K562 (cell line): Measurements from ENCODE around the gene C9orf50. TPM values are rescaled to one million over a fixed set of nuclear protein-coding genes. Genes with fewer than 3 reads are reported as not detected.

ENCODE experiments used
- ATAC-seq: fragments of 200-7000 bp; cut with Tn5 transposase; 3 replicates; pipeline ENCODE4 v1.9.1; 2020; ENCODE audit warnings: moderate library complexity
- BruUV-seq: library from RNA; stranded (reverse); fragments of 400-500 nt; replicated peaks from 2 replicates; lab custom pipeline; 2021; lab: Mats Ljungman, UMichigan
- CTCF ChIA-PET: fragments of 300-600 bp; formaldehyde crosslinking; extraction: SDS; loops from one replicate; lab custom pipeline; 2021; ENCODE audit warnings: low intra/inter-chr PET ratio; lab: Yijun Ruan, JAX
- POLR2A ChIA-PET: fragments of 300-600, 350-650 bp; sonication (Branson Sonifier 250); formaldehyde crosslinking; extraction: SDS; loops from one replicate; lab custom pipeline; 2021; ENCODE audit warnings: antibody characterized with exemption, inconsistent platforms; lab: Yijun Ruan, JAX
- DNase-seq, 4 experiments: peaks; one replicate each; pipeline versions ENCODE4 v3.0.0 to v3.0.0-alpha.2; 2011 to 2018; ENCODE audit warnings: low spot score in 3 of 4, mixed read lengths in 3 of 4; ENCODE audit errors: extremely low read depth in 1 of 4
- FAIRE-seq: peaks from 2 replicates; lab custom pipeline; 2011; peaks lifted over from hg19 to GRCh38; lab: Jason Lieb, UNC
- H2AFZ ChIP-seq: 2 replicates; pipeline ENCODE4 v1.6.0; 2011; ENCODE audit warnings: low read depth, low read length, control low read depth, inconsistent platforms
- H3K27ac ChIP-seq: fragments of 200-600 bp; 3 replicates; pipeline ENCODE4 v1.8.0; 2011; ENCODE audit warnings: low read depth, mild to moderate bottlenecking, control low read depth, inconsistent platforms, low read length, moderate library complexity, mixed read lengths; ENCODE audit errors: extremely low read depth
- H3K27me3 ChIP-seq, 2 experiments: fragments of 300-600 bp in 1 of 2; 2 replicates in 1 of 2; 3 replicates in 1 of 2; pipeline versions ENCODE4 v1.6.0 to v1.8.0; 2011; ENCODE audit warnings: inconsistent platforms in 2 of 2, low read length in 2 of 2, mild to moderate bottlenecking in 1 of 2, mixed read lengths in 1 of 2, moderate library complexity in 1 of 2; ENCODE audit not compliant: control insufficient read depth in 2 of 2, insufficient read depth in 2 of 2
- H3K36me3 ChIP-seq: fragments of 300-600 bp; 3 replicates; pipeline ENCODE4 v1.8.0; 2011; ENCODE audit warnings: mild to moderate bottlenecking, low read length, inconsistent platforms; ENCODE audit not compliant: control insufficient read depth, insufficient read depth
- H3K4me1 ChIP-seq, 2 experiments: fragments of 200-600 bp in 1 of 2; replicated peaks in 1 of 2; 2 replicates in 1 of 2; 3 replicates in 1 of 2; pipeline versions ENCODE4 v1.5.1 to v1.8.0; 2011; ENCODE audit warnings: inconsistent platforms in 2 of 2, low read length in 2 of 2, mild to moderate bottlenecking in 1 of 2, mixed read lengths in 1 of 2, moderate library complexity in 1 of 2; ENCODE audit not compliant: control insufficient read depth in 2 of 2, insufficient read depth in 2 of 2
- H3K4me2 ChIP-seq: 2 replicates; pipeline ENCODE4 v1.6.1; 2011; ENCODE audit warnings: low read length, control low read depth, inconsistent platforms, mixed read lengths; ENCODE audit not compliant: insufficient read depth
- H3K4me3 ChIP-seq: fragments of 200-600 bp; sonication (generic), shearing (Covaris generic); 2 replicates; pipeline ENCODE4 v1.5.1; 2016; ENCODE audit warnings: control low read depth, inconsistent platforms
- H3K79me2 ChIP-seq: fragments of 200-600 bp; 3 replicates; pipeline ENCODE4 v1.8.0; 2011; ENCODE audit warnings: low read length, inconsistent platforms; ENCODE audit not compliant: control insufficient read depth, insufficient read depth
- H3K9ac ChIP-seq, 2 experiments: 2 replicates each; pipeline versions ENCODE4 v1.6.0 to v1.6.1; 2011; ENCODE audit warnings: low read depth in 2 of 2, low read length in 2 of 2, control low read depth in 1 of 2, inconsistent platforms in 1 of 2, mild to moderate bottlenecking in 1 of 2, mixed read lengths in 1 of 2; ENCODE audit not compliant: insufficient read depth in 1 of 2
- H3K9me1 ChIP-seq: one replicate; pipeline ENCODE4 v1.6.0; 2011; ENCODE audit warnings: inconsistent platforms, mild to moderate bottlenecking, low read length, moderate library complexity; ENCODE audit not compliant: control insufficient read depth, insufficient read depth
- H3K9me3 ChIP-seq: replicated peaks from 2 replicates; pipeline ENCODE4 v1.5.1; 2011; ENCODE audit warnings: low read depth, low read length, inconsistent platforms; ENCODE audit not compliant: control insufficient read depth, insufficient read depth
- H4K20me1 ChIP-seq: replicated peaks from 2 replicates; pipeline ENCODE4 v1.6.1; 2011; ENCODE audit warnings: low read length, inconsistent platforms, mixed read lengths; ENCODE audit not compliant: control insufficient read depth, insufficient read depth
- CEBPB ChIP-seq: fragments of 450-650 bp; IDR thresholded peaks from 2 replicates; pipeline ENCODE4 v1.6.1; 2016; ENCODE audit warnings: missing genetic modification characterization, missing compliant biosample characterization
- CXXC5 ChIP-seq: fragments of 250-450 bp; sonication (Bioruptor Pico); IDR thresholded peaks from 2 replicates; pipeline ENCODE4 v1.8.0; 2022; ENCODE audit warnings: inconsistent platforms, mild to moderate bottlenecking, moderate library complexity
- HDGF ChIP-seq: fragments of 450-650 bp; IDR thresholded peaks from 2 replicates; pipeline ENCODE4 v1.6.1; 2016
- MYBL2 ChIP-seq, 2 experiments: fragments of 450-650 bp in 1 of 2; sonication (generic) in 1 of 2; formaldehyde crosslinking in 1 of 2; IDR thresholded peaks; 2 replicates each; pipeline versions ENCODE4 v1.6.1 to v1.8.1; 2017 to 2022; ENCODE audit warnings: borderline replicate concordance in 1 of 2, inconsistent platforms in 1 of 2, low read depth in 1 of 2, mild to moderate bottlenecking in 1 of 2, missing genetic modification reagents in 1 of 2, moderate library complexity in 1 of 2
- PHF8 ChIP-seq: fragments of 200-600 bp; sonication (generic); IDR thresholded peaks from 2 replicates; pipeline ENCODE4 v1.6.1; 2012; ENCODE audit warnings: mixed run types, mild to moderate bottlenecking, inconsistent platforms, low read length, moderate library complexity, borderline replicate concordance
- POU5F1 ChIP-seq: fragments of 150-350 bp; IDR thresholded peaks from 2 replicates; pipeline ENCODE4 v1.6.1; 2014; ENCODE audit warnings: borderline replicate concordance, low read length, low read depth, mild to moderate bottlenecking; ENCODE audit not compliant: partially characterized antibody
- RREB1 ChIP-seq: fragments of 250-450 bp; sonication (Bioruptor Pico); IDR thresholded peaks from 2 replicates; pipeline ENCODE4 v1.4.0; 2020
- SMAD3 ChIP-seq: fragments of 450-650 bp; formaldehyde crosslinking; conservative IDR thresholded peaks from 2 replicates; pipeline ENCODE4 v1.4.0; 2020; ENCODE audit warnings: mild to moderate bottlenecking
- SMARCA4 ChIP-seq: fragments of 450-650 bp; IDR thresholded peaks from 2 replicates; pipeline ENCODE4 v1.6.1; 2016
- STAT5A ChIP-seq: IDR thresholded peaks from 2 replicates; pipeline ENCODE4 v1.6.1; 2012; ENCODE audit warnings: low read length, inconsistent platforms, borderline replicate concordance
- TBL1XR1 ChIP-seq, 2 experiments: IDR thresholded peaks; 2 replicates each; pipeline ENCODE4 v1.6.1; 2012; ENCODE audit warnings: improper control_type of control experiment in 2 of 2, low read length in 2 of 2, mild to moderate bottlenecking in 1 of 2
- TCFL5 ChIP-seq: fragments of 250-450 bp; sonication (Bioruptor Pico); conservative IDR thresholded peaks from 2 replicates; pipeline ENCODE4 v1.6.1; 2021; ENCODE audit warnings: mild to moderate bottlenecking, moderate library complexity, matching md5 sums
- TEAD4 ChIP-seq, 2 experiments: sonication (generic) in 1 of 2; formaldehyde crosslinking in 1 of 2; IDR thresholded peaks; 2 replicates each; pipeline versions ENCODE4 v1.6.1 to v1.8.0; 2012 to 2022; ENCODE audit warnings: borderline replicate concordance in 1 of 2, inconsistent platforms in 1 of 2, low read length in 1 of 2, mild to moderate bottlenecking in 1 of 2, missing genetic modification reagents in 1 of 2
- XRCC3 ChIP-seq: fragments of 450-650 bp; IDR thresholded peaks from 2 replicates; pipeline ENCODE4 v1.6.1; 2017; ENCODE audit warnings: mild to moderate bottlenecking, moderate library complexity
- ZNF583 ChIP-seq: fragments of 250-450 bp; sonication (Bioruptor Pico); IDR thresholded peaks from 2 replicates; pipeline ENCODE4 v1.4.0; 2020
- WGBS: fragments of 100-300 bp; shearing (Covaris generic); methylation state at CpG from one replicate; pipeline ENCODE4 v1.1.6; 2016; ENCODE audit warnings: low coverage, mixed read lengths; ENCODE audit not compliant: insufficient coverage; ENCODE audit errors: missing lambda C conversion rate; 5-methylcytosine and 5-hydroxymethylcytosine counted together
- in situ Hi-C: fragments of 300-500 bp; cut with MboI; formaldehyde crosslinking; loops from 4 replicates; pipeline ENCODE4 v1.15.0; 2018; ENCODE audit warnings: inconsistent platforms, mixed read lengths
- intact Hi-C: fragments of 100-400 bp; cut with micrococcal nuclease; formaldehyde crosslinking; loops from 2 replicates; pipeline ENCODE4 v1.14.2; 2022
- polyA plus RNA-seq, 8 experiments: library from polyadenylated mRNA; depleted of rRNA in 4 of 8; stranded (reverse) in 5 of 8; unstranded in 3 of 8; fragments of >200 nt; fragmentation: Nextera tagmentation in 2 of 8; fragmentation: Illumina TruSeq in 1 of 8; extraction: Ambion mirVana in 2 of 8; extraction: Trizol in 1 of 8; gene quantifications; 2 replicates each; pipeline versions ENCODE4 v1.2.1 to v1.2.3, GENCODE V29; 2011 to 2014; ENCODE audit warnings: inconsistent platforms in 1 of 8, missing spikeins in 1 of 8
- total RNA-seq, 7 experiments: library from RNA; depleted of rRNA in 6 of 7; stranded (reverse); fragments of >200 nt in 6 of 7; fragmentation: Illumina TruSeq in 2 of 7; extraction: Trizol in 2 of 7; gene quantifications; 2 replicates each; pipeline versions ENCODE4 v1.2.1 to v1.2.3, GENCODE V29; 2011 to 2021; ENCODE audit warnings: low replicate concordance in 1 of 7
- TF ChIP-seq, protein P1 (sequence below): sonication (generic); formaldehyde crosslinking; IDR thresholded peaks from 2 replicates; pipeline ENCODE4 v1.8.0; 2022; ENCODE audit warnings: mild to moderate bottlenecking, missing genetic modification reagents, borderline replicate concordance

The C9orf50 gene
- total and polyA plus RNA-seq, 9 of the 15 experiments (the other 6 are each of a cell fraction or from before 2014, with no cell fraction given): not detected

DNA sequence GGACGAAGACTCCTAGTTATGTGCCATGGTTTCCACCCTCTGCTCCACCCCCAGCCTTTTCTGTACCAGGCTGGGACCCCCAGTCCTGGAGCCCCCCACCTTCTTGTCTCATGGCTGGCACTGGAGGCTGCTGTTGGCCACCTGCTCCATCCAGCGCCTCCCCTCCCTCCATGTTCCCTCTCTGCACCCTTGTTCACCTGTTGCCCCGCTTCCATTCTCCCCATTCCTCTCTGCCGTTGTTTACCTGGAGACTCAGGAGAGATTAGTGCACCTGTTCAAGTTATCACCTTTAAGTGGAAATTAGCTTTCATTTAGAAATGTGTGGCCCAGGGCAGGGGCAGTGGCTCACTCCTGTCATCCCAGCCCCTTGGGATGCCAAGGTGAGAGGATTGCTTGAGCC, 12.3 kb upstream of the C9orf50 start:
- ChIA-PET CTCF (no interaction called here), POLR2A (interaction anchor here (0.5 to 1.0 kb wide), 2 partner anchors 28 to 139 kb away, joined by 3 read pairs; no protein-coding TSS in a partner anchor)
- Histone ChIP-seq H3K9me1 (no peaks in the 10 kb centered on the region), H3K9ac (no peak overlapping the region), H3K36me3 (peaks cover 94% of the 10 kb centered on the region), H3K9me3 (no peaks in the 10 kb centered on the region), H3K4me1 (peaks cover 12 to 30% of the 10 kb centered on the region in 2 experiments; a peak in 4 of 5 replicates), H2AFZ (no peak overlapping the region), H3K27me3 (no peaks in the 10 kb centered on the region), H3K4me3 (no peak overlapping the region), H4K20me1 (peaks cover 51% of the 10 kb centered on the region), H3K4me2 (no peak overlapping the region), H3K79me2 (peaks cover 51% of the 10 kb centered on the region), H3K27ac (no peak overlapping the region)
- intact Hi-C loops (no loop called here), in situ Hi-C loops (no loop called here)
- no peak for DNase-seq
- BruUV-seq: no TSS peak
- no peak for FAIRE-seq
- WGBS: 86% methylated on average over 4 of the region's 4 CpGs
- no peak for ATAC-seq
- no peak for TF ChIP-seq STAT5A
- TF ChIP-seq RREB1 (CRISPR knock-in tag): no peak
- TF ChIP-seq TBL1XR1 (IDR thresholded peaks at IDR 0.05; ENCODE audit: low read length in 2 of 2): no peak
- no peak for TF ChIP-seq HDGF
- TF ChIP-seq POU5F1: no peak
- no peak for TF ChIP-seq PHF8
- no peak for TF ChIP-seq TCFL5
- TF ChIP-seq SMAD3 (CRISPR knock-in tag): no peak
- no peak for TF ChIP-seq XRCC3
- TF ChIP-seq, protein P1, sequence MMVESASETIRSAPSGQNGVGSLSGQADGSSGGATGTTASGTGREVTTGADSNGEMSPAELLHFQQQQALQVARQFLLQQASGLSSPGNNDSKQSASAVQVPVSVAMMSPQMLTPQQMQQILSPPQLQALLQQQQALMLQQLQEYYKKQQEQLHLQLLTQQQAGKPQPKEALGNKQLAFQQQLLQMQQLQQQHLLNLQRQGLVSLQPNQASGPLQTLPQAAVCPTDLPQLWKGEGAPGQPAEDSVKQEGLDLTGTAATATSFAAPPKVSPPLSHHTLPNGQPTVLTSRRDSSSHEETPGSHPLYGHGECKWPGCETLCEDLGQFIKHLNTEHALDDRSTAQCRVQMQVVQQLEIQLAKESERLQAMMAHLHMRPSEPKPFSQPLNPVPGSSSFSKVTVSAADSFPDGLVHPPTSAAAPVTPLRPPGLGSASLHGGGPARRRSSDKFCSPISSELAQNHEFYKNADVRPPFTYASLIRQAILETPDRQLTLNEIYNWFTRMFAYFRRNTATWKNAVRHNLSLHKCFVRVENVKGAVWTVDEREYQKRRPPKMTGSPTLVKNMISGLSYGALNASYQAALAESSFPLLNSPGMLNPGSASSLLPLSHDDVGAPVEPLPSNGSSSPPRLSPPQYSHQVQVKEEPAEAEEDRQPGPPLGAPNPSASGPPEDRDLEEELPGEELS (CRISPR knock-in tag): no peak
- no peak for TF ChIP-seq CXXC5 (CRISPR knock-in tag)
- TF ChIP-seq ZNF583 (CRISPR knock-in tag): no peak
- no peak for TF ChIP-seq SMARCA4
- TF ChIP-seq CEBPB (tag): no peak
- no peak for TF ChIP-seq TEAD4 (IDR thresholded peaks at IDR 0.05; ENCODE audit: low read length)
- no peak for TF ChIP-seq TEAD4 (CRISPR knock-in tag; IDR thresholded peaks at IDR 0.05; ENCODE audit: borderline replicate concordance)
- no peak for TF ChIP-seq MYBL2 (IDR thresholded peaks at IDR 0.05; ENCODE audit: low read depth)
- no peak for TF ChIP-seq MYBL2 (CRISPR knock-in tag; IDR thresholded peaks at IDR 0.05; ENCODE audit: borderline replicate concordance)
